CD14-positive monocyte (primary cell): ENCODE data around the gene SMARCA5. TPM values are rescaled to one million over a fixed set of nuclear protein-coding genes. Genes with fewer than 3 reads are reported as not detected.

ENCODE experiments used
- DNase-seq, 3 donors: peaks; one replicate each; pipeline ENCODE4 v3.0.0-alpha.2; 2011 to 2022
- H2AFZ ChIP-seq: 2 replicates; pipeline ENCODE4 v1.6.0; 2012; ENCODE audit warnings: mild to moderate bottlenecking, low read depth, low read length, inconsistent platforms; ENCODE audit not compliant: insufficient read depth, poor library complexity, severe bottlenecking
- H3K27ac ChIP-seq, 2 donors: 1 replicate in 1 of 2; 2 replicates in 1 of 2; pipeline ENCODE4 v1.5.1; 2012 to 2013; ENCODE audit warnings: low read length in 2 of 2, control low read depth in 1 of 2, inconsistent platforms in 1 of 2, low read depth in 1 of 2, mild to moderate bottlenecking in 1 of 2
- H3K27me3 ChIP-seq, 2 donors: one replicate each; pipeline versions ENCODE4 v1.6.0 to v1.6.1; 2011 to 2013; ENCODE audit warnings: low read length in 2 of 2; ENCODE audit not compliant: control insufficient read depth in 2 of 2, insufficient read depth in 2 of 2
- H3K36me3 ChIP-seq, 2 donors: replicated peaks in 1 of 2; 1 replicate in 1 of 2; 2 replicates in 1 of 2; pipeline versions ENCODE4 v1.5.1 to v1.6.1; 2012 to 2013; ENCODE audit warnings: low read length in 2 of 2, control low read depth in 1 of 2, inconsistent platforms in 1 of 2, mild to moderate bottlenecking in 1 of 2; ENCODE audit not compliant: insufficient read depth in 2 of 2, control insufficient read depth in 1 of 2
- H3K4me1 ChIP-seq, 2 donors: 1 replicate in 1 of 2; 2 replicates in 1 of 2; pipeline versions ENCODE4 v1.5.1 to v1.6.1; 2012 to 2013; ENCODE audit warnings: low read length in 2 of 2, control low read depth in 1 of 2, inconsistent platforms in 1 of 2, mild to moderate bottlenecking in 1 of 2, moderate library complexity in 1 of 2; ENCODE audit not compliant: insufficient read depth in 2 of 2, control insufficient read depth in 1 of 2
- H3K4me2 ChIP-seq: replicated peaks from 2 replicates; pipeline ENCODE3; 2012; ENCODE audit warnings: low read length, moderate library complexity, mild to moderate bottlenecking; ENCODE audit not compliant: poor library complexity, severe bottlenecking; ENCODE audit errors: extremely low read depth
- H3K4me3 ChIP-seq, 3 experiments: fragments of 200-600 bp in 1 of 3; sonication (generic) in 1 of 3; replicated peaks in 1 of 3; 1 replicate in 2 of 3; 2 replicates in 1 of 3; pipeline ENCODE4 v1.5.1; 2011 to 2013; ENCODE audit warnings: low read length in 3 of 3, mild to moderate bottlenecking in 3 of 3, control low read depth in 2 of 3, low read depth in 2 of 3, inconsistent platforms in 1 of 3, moderate library complexity in 1 of 3
- H3K79me2 ChIP-seq: 2 replicates; pipeline ENCODE4 v1.6.0; 2012; ENCODE audit warnings: mild to moderate bottlenecking, control low read depth, inconsistent platforms, low read length, moderate library complexity; ENCODE audit not compliant: insufficient read depth
- H3K9ac ChIP-seq: 2 replicates; pipeline ENCODE4 v1.6.0; 2017; ENCODE audit warnings: low read length, mild to moderate bottlenecking; ENCODE audit not compliant: insufficient read depth, poor library complexity, severe bottlenecking
- H3K9me3 ChIP-seq, 2 donors: replicated peaks in 1 of 2; 1 replicate in 1 of 2; 2 replicates in 1 of 2; pipeline versions ENCODE4 v1.5.1 to v1.6.1; 2012 to 2013; ENCODE audit warnings: low read length in 2 of 2, control low read depth in 1 of 2; ENCODE audit not compliant: control insufficient read depth in 1 of 2, insufficient read depth in 1 of 2
- H4K20me1 ChIP-seq: 2 replicates; pipeline ENCODE4 v1.6.0; 2012; ENCODE audit warnings: mild to moderate bottlenecking, low read length, control low read depth, moderate library complexity; ENCODE audit not compliant: insufficient read depth
- H3K27ac Mint-ChIP-seq, 7 donors: one replicate each; pipeline ENCODE4 v1.8.0; 2020; ENCODE audit warnings: mild to moderate bottlenecking in 7 of 7, mixed read lengths in 7 of 7, moderate library complexity in 6 of 7, inconsistent platforms in 2 of 7
- H3K27me3 Mint-ChIP-seq, 3 donors: one replicate each; pipeline ENCODE4 v1.8.0; 2021 to 2022; ENCODE audit warnings: low read depth in 3 of 3, mild to moderate bottlenecking in 3 of 3, mixed read lengths in 3 of 3, moderate library complexity in 3 of 3, inconsistent platforms in 1 of 3
- H3K36me3 Mint-ChIP-seq, 2 donors: one replicate each; pipeline ENCODE4 v1.8.0; 2020; ENCODE audit warnings: mixed read lengths in 2 of 2, inconsistent platforms in 1 of 2, mild to moderate bottlenecking in 1 of 2
- H3K4me1 Mint-ChIP-seq: one replicate; pipeline ENCODE4 v1.8.0; 2020; ENCODE audit warnings: mild to moderate bottlenecking, mixed read lengths
- H3K4me3 Mint-ChIP-seq, 2 donors: one replicate each; pipeline ENCODE4 v1.8.0; 2020; ENCODE audit warnings: mild to moderate bottlenecking in 2 of 2, mixed read lengths in 2 of 2, moderate library complexity in 1 of 2
- H3K9me3 Mint-ChIP-seq, 7 donors: one replicate each; pipeline ENCODE4 v1.8.0; 2020 to 2022; ENCODE audit warnings: mixed read lengths in 7 of 7, mild to moderate bottlenecking in 6 of 7, moderate library complexity in 6 of 7, inconsistent platforms in 2 of 7
- WGBS: methylation state at CpG from one replicate; pipeline ENCODE4 v1.1.5; 2013; ENCODE audit warnings: missing lambda C conversion rate; ENCODE audit not compliant: insufficient coverage; 5-methylcytosine and 5-hydroxymethylcytosine counted together
- intact Hi-C, 2 donors: fragments of 100-400 bp; cut with micrococcal nuclease; formaldehyde crosslinking; loops; one replicate each; pipeline versions ENCODE4 v1.15.0 to v1.15.1; 2023
- polyA plus RNA-seq, 3 donors: library from polyadenylated mRNA; depleted of rRNA in 1 of 3; unstranded in 2 of 3; stranded (reverse) in 1 of 3; fragments of 300-500 nt in 2 of 3; fragments of >200 nt in 1 of 3; fragmentation: Illumina TruSeq in 2 of 3; gene quantifications; 1 replicate in 2 of 3; 2 replicates in 1 of 3; pipeline ENCODE4 v1.2.3, GENCODE V29; 2012 to 2021
- TF ChIP-seq, protein P1 (sequence below): fragments of 200-600 bp; IDR thresholded peaks from one replicate; pipeline ENCODE4 v1.8.0; 2022; ENCODE audit warnings: antibody characterized with exemption, mild to moderate bottlenecking

Gene SMARCA5
- polyA plus RNA-seq, 3 donors: 5.6 to 19.4 (median 12.6) TPM

DNA sequence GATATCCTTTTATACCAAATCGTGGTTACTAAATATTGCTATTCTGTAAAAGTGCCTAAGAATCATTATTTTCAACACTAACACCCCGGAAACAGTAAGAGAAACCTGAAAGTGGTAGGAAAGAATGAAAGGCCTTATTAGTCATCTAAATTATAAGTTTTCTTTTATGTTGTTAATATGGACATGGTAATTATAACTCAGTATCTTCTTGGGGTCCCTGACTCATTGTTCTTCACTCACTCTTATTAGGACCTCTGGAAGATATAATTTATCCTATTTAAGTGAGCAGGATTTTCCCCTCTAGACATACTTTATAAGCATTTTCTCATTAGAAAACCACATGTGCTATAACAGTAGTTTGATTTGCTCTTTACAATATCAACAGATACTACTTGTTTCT lies 51.0 kb downstream of the SMARCA5 start:
- Mint-ChIP-seq H3K4me1 (peaks cover 5% of the 10 kb centered on the region), H3K36me3 (no peaks in the 10 kb centered on the region), H3K9me3 (peaks cover 0 to 8% (median 2%) of the 10 kb centered on the region in 7 donors), H3K27me3 (peaks cover 3 to 7% (median 7%) of the 10 kb centered on the region in 3 donors), H3K27ac (no peak overlapping the region), H3K4me3 (no peak overlapping the region)
- no CpG with 5 or more reads among the region's 2 CpGs for WGBS
- Histone ChIP-seq H3K9ac (no peak overlapping the region), H3K36me3 (no peaks in the 10 kb centered on the region), H4K20me1 (no peaks in the 10 kb centered on the region), H3K27ac (no peak overlapping the region), H3K27me3 (peaks cover 2 to 4% of the 10 kb centered on the region in 2 donors), H3K9me3 (no peaks in the 10 kb centered on the region), H3K4me2 (no peak overlapping the region), H3K4me1 (peaks cover 3 to 4% of the 10 kb centered on the region in 2 donors), H3K79me2 (no peaks in the 10 kb centered on the region), H2AFZ (no peak overlapping the region), H3K4me3 (no peak overlapping the region)
- no peak for DNase-seq
- TF ChIP-seq, protein P1, sequence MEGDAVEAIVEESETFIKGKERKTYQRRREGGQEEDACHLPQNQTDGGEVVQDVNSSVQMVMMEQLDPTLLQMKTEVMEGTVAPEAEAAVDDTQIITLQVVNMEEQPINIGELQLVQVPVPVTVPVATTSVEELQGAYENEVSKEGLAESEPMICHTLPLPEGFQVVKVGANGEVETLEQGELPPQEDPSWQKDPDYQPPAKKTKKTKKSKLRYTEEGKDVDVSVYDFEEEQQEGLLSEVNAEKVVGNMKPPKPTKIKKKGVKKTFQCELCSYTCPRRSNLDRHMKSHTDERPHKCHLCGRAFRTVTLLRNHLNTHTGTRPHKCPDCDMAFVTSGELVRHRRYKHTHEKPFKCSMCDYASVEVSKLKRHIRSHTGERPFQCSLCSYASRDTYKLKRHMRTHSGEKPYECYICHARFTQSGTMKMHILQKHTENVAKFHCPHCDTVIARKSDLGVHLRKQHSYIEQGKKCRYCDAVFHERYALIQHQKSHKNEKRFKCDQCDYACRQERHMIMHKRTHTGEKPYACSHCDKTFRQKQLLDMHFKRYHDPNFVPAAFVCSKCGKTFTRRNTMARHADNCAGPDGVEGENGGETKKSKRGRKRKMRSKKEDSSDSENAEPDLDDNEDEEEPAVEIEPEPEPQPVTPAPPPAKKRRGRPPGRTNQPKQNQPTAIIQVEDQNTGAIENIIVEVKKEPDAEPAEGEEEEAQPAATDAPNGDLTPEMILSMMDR: no peak
- intact Hi-C loops: no loop called here

DNA sequence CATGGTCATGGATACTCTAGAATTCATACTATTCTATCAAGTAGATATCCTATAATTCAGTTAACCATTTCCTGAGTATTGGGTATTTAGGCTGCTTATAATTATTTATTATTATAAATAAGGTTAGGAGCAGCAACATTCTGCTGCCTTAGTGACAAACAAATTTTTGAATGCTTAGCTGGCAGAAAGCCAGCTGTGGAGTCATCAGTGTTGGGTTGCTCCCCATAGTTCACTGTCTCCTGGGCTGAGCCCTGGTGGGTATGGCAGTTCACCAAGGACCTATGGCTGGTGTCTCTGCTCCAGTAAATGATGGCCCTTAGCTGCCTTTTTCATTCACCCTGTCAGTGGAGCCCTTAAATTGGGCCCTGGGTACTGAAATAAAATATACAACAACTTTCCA lies 61.8 kb downstream of the SMARCA5 start:
- no peaks in the 10 kb centered on the region for H4K20me1 ChIP-seq
- no peaks in the 10 kb centered on the region for H3K79me2 ChIP-seq
- H2AFZ ChIP-seq: no peak overlapping the region
- peaks cover 0 to 2% (median 0%) of the 10 kb centered on the region in 7 donors for H3K9me3 Mint-ChIP-seq
- H3K9me3 ChIP-seq: no peaks in the 10 kb centered on the region
- no peak for DNase-seq
- no peak overlapping the region for H3K27ac ChIP-seq
- H3K27me3 ChIP-seq: no peaks in the 10 kb centered on the region
- intact Hi-C loops: no loop called here
- no peaks in the 10 kb centered on the region for H3K4me1 ChIP-seq
- H3K4me3 ChIP-seq: no peak overlapping the region
- H3K27ac Mint-ChIP-seq: no peak overlapping the region
- H3K27me3 Mint-ChIP-seq: no peaks in the 10 kb centered on the region
- no peaks in the 10 kb centered on the region for H3K4me1 Mint-ChIP-seq
- H3K4me3 Mint-ChIP-seq: no peak overlapping the region
- H3K36me3 Mint-ChIP-seq: no peaks in the 10 kb centered on the region
- no peak overlapping the region for H3K4me2 ChIP-seq
- TF ChIP-seq, protein P1: no peak
- H3K9ac ChIP-seq: no peak overlapping the region
- no peaks in the 10 kb centered on the region for H3K36me3 ChIP-seq
